Measurements from ENCODE around the gene ZNF710.
"Not testable (repeated sequence)": the region's sequence is repeated elsewhere in the genome, so short reads cannot be mapped to it uniquely, and the experiment has no call there.

GRCh38 chr15:90109163-90109751 lies 108.1 kb downstream of the ZNF710 start:
- not testable (repeated sequence) for TF ChIP-seq CTCF (conservative IDR thresholded peaks at IDR 0.05; ENCODE audit: low read depth, low read length); EZH2 (IDR thresholded peaks at IDR 0.05; ENCODE audit: borderline replicate concordance, low read depth, low read length, poor library complexity, severe bottlenecking)

All from A673 (cell line).